ENCODE data around the gene KIF4B. TPM values are rescaled to one million over a fixed set of nuclear protein-coding genes. Genes with fewer than 3 reads are reported as not detected.
"Not testable (repeated sequence)": the region's sequence is repeated elsewhere in the genome, so short reads cannot be mapped to it uniquely, and the experiment has no call there.

The KIF4B gene
- polyA plus RNA-seq, 1 donor, result 0.28 TPM

DNA sequence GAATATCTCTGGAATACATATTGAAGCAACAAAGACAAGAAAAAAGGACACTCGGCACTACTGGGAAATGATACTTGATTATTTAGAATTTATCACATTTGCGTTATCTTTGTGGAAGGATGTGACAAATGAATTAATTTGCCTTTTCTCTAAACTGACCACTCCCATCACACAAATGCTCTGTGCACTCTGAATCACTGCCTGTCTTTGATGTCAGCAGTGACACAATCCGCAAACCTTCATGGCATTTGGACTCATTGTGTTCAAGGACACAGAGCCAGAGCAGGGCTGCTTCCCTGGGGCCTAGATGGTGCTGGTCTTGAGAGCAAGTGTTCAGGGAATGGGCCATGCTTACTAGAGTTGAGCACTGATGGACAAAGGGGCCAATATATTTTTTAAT is 4.9 kb upstream of the KIF4B start:
- DNase-seq, result no peak

DNA sequence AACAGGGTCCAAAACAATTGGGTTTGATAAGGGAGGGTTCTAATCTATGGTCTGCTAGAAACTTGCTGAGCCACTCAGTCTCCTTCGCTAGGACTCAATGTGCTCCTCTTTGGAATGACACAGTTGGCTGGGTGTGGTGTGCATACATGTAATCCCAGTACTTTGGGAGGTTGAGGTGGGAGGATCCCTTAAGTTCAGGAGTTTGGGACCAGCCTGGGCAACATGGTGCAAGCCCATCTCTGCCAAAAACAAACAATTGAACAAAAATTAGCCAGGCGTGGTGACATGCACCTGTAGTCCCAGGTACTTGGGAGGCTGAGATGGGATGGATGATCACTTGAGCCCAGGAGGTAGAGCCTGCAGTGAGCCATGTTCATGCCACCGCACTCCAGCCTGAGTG is 2.7 kb upstream of the KIF4B start:
- no peak for DNase-seq

GRCh38 chr5:155015239-155015638 is 1.7 kb downstream of the KIF4B start:
- DNase-seq, result no peak

DNA sequence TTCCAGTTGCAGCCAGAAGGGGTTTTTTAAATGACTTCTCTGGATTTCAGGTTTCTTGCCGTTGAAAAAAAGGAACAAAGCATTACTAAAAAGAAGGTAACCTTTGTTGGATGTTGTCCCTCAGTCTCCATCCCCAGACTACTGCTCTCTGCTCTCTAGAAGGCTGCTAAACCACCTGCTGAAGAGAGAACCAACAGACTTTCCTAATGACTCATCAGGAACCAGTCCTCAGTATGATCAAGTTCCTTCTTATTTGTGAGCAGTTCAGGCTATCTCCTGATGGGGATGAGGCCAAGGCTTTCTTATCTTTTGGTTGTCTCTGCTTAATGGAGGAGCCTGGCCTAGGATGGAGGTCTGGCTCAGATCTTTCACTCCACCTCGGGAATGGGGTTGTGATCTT is 4.1 kb downstream of the KIF4B start:
- DNase-seq, result no peak

GRCh38 chr5:155019601-155020226 is 6.2 kb downstream of the KIF4B start:
- no peak for DNase-seq

DNA sequence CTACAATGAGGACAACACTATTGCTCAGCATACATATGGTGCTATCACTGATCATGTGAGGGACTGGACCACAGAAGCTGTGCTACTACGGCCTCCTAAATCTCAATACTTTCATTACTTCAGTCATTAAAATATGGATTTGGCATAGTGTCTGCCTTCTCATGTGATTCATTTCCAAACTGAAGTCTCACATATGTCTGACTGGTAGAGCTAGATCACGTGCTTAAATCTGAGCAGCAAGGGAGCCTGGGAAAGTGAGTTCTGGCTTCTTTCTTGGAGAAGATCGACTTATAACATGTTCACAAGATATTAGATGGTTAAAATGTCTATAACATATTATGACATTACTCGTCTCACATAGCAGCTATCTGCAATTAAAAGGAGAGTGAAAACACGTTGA is 8.3 kb downstream of the KIF4B start:
- no peak for DNase-seq

GRCh38 chr5:155023320-155023719 is 9.8 kb downstream of the KIF4B start:
- DNase-seq, result no peak

DNA sequence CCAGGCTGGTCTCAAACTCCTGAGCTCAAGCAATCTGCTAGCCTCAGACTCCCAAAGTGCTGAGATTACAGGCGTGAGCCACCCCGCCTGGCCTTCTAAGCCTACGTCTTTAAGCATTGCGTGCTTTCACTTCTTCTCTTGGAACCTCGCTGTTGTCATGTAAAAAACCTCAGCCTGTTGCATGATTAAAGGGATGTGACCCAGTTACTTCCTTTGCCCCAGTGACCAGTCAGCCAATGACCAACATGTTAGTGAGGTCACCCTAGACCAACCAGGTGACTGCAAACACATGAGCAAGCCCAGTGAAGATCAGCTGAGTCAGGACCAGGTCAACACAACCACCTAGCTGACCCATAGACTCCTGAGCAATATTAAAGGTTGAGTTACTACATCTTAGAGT is 10.5 kb downstream of the KIF4B start:
- DNase-seq, result no peak

- DNase-seq, result no peak
Measured at GRCh38 chr5:155025895-155026294, 12.3 kb downstream of the KIF4B start.

DNA sequence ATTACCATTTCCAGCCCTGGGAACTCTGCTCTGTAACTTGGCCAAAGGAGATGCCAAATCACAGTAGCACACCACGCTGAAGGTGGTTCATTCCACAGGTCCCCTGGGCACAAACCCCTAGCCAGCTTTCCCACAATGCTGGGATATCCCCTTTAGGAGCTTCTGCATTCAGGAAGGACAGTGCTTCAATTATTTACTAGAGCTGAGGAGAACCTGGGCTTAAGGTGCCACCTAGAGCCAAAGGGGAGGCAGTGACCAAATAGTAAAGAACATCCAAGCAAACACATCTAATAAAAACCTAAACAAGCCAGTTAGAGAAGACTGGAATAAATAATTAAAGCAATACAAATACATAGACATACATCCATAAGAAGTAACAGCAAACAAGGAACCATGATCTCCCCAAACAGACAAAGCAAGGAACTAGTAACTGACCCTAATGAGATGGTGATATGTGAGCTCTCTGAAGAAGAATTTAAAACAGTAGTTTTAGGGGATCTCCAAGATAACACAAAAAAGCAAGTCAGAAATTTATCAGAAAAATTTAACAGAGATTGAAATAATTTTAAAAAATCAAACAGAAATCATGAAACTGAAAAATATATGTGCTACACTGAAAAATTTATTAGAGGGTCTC is 14.6 kb downstream of the KIF4B start:
- no peak for DNase-seq

DNA sequence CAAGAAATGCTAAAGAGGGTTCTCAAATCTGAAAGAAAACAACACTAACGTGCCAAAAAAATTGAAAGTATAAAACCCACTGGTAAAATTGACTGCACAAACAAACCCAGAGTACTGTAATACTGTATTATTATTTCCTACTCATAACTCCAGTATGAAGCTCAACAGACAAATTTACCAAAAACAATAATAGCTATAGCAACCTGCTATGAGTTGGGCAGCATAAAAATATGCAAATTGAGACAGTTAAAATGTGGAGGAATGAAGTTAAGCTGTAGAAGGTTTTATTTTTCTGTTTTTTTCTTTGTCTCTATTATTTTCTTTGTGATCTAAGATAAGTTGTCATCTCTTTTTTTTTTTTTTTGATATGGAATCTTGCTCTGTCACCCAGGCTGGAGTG is 15.7 kb downstream of the KIF4B start:
- no peak for DNase-seq

DNA sequence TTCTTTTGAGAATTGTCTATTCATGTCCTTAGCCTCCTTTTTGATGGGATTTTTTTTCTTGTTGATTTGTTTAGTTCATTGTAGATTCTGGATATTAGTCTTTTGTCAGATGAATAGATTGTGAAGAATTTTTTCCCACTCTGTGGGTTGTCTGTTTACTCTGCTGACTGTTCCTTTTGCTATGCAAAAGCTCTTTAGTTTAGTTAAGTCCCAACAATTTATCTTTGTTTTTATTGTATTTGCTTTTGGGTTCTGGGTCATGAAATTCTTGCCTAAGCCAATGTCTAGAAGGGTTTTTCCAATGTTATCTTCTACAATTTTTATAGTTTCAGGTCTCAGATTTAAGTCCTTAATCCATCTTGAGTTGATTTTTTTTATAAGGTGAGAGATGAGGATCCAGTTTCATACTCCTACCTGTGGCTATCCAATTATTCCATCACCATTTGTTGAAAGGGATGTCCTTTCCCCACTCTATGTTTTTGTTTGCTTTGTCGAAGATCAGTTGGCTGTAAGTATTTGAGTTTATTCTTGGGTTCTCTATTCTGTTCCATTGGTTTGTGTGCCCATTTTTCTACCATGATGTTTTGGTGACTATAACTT is 20.7 kb downstream of the KIF4B start:
- not testable (repeated sequence) for DNase-seq

GRCh38 chr5:155035087-155035486 is 21.5 kb downstream of the KIF4B start:
- DNase-seq, result not testable (repeated sequence)

DNA sequence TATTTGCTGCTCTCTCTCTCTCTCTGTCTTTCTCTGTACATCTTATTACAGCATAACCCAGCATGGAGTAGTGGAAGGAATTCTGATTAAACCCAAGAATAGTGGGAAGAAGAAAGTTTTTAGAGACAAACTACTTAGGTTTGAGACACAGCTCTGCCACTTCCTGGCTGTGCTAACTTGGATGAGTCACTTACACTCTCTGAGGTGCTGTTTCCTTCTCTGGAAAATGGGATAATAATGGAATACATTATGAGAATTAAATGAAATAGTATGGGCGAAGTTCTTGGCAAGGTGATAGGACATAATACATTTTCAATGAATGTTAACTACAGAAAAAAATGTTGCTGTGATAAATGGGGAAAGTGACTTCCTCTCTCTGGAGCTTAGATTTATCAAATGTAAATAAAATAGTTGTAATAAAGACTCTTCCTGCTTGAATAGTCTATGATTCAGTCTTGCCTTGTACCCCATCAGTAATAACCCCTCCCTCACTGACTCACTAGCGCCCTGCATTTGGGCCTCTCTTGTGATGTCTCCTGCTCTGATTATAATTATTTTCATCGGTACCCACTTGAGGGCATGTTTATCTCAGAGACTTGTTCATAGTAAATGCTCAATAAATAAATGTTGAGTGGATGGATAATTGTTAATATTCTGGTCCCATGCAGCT is 27.6 kb downstream of the KIF4B start:
- DNase-seq, result no peak

- no peak for DNase-seq
Measured at GRCh38 chr5:155044591-155044990, 31.0 kb downstream of the KIF4B start.

GRCh38 chr5:155046591-155046990 is 33.0 kb downstream of the KIF4B start:
- no peak for DNase-seq

DNA sequence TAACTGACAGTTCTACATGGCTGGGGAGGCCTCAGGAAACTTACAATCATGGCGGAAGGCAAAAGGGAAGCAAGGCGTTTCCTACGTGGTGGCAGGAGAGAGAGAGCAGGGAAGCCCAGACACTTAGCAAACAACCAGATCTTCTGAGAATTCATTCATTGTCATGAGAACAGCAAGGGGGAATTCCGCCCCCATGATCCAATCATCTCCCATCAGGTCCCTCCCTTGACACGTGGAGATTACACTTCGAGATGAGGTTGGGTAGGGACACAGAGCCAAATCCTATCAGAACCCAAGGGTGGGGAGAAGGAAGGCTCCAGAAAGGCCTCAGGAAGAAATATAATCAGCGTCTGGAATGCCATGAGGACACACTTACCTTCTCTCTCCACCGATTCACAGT is 34.3 kb downstream of the KIF4B start:
- no peak for DNase-seq

- DNase-seq, result peak; percentile 6
Measured at GRCh38 chr5:155049569-155050383, 36.2 kb downstream of the KIF4B start.

DNA sequence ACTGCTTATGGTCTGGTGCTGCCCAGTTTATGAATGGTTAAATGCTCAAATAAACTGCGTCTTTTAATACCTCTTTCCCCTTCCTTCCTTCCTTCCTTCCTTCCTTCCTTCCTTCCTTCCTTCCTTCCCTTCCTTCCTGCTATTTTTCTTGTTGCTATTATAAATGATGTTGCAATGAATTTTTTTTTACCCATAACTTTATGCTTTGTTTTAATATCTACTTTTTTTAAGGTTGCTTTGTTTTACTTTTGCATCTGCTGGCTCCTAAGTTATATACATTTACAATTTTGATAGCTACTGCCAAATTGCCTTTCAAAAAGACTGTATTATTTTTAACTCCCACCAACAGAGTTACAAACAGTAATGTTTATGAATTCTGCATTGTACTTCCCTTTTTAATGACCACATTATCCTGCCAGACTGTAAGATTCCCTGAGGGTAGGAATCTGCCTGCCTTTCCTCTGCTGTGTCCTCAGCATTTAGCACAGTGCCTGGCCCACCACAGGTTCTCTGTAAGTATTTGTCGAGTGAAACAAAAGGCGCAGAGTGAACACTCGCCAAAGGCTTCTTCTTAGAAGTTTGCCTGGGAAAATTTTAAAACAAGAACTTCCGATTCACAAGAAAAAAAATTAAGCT is 36.9 kb downstream of the KIF4B start:
- no peak for DNase-seq

- DNase-seq, result no peak
Measured at GRCh38 chr5:155052532-155052931, 39.0 kb downstream of the KIF4B start.

- peak; percentile 40 for DNase-seq
Measured at GRCh38 chr5:155053501-155053900, 39.9 kb downstream of the KIF4B start.
